ENCODE measurements around the gene GBP7. TPM values are rescaled to one million over a fixed set of nuclear protein-coding genes. Genes with fewer than 3 reads are reported as not detected.
A peak's percentile ranks its signal among the peaks of the same experiment; 100 is the strongest.
"Not testable (repeated sequence)": the region's sequence is repeated elsewhere in the genome, so short reads cannot be mapped to it uniquely, and the experiment has no call there.

The GBP7 gene
- total RNA-seq, 1 experiment from 2014 or later = not detected

DNA sequence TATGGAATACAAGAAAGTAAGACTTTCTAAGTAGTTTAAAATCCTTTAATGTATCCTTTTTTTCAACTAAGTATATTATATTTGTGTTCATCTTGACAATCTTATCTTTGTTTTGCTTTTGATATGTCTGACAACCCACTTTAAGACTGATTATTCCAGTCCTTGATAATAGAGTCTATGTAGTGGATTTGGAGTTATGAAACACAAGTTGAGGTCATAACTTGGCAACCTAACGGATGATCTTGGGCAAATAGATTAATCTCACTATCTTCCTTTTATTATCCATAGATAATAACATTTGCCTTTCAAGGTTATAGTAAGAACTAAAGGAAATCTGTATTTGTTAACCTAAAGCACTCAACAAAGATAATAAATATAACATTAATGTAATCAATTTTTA lies 45.1 kb downstream of the GBP7 start:
- H3K9me3 ChIP-seq (ENCODE audit: insufficient read depth, low read depth) = no peaks in the 10 kb centered on the region
- H2AFZ ChIP-seq = no peak overlapping the region
- H3K9me2 ChIP-seq (ENCODE audit: insufficient read depth) = no peaks in the 10 kb centered on the region
- no TSS peak for BruUV-seq (replicated peaks)
- ChIA-PET POLR2A (ENCODE audit: unreplicated experiment) (no interaction called here), CTCF (no interaction called here)
- H4K20me1 ChIP-seq (ENCODE audit: insufficient read depth) = no peaks in the 10 kb centered on the region
- H3K36me3 ChIP-seq (ENCODE audit: low read depth) = no peaks in the 10 kb centered on the region
- H3K27ac ChIP-seq = no peak overlapping the region
- no peak overlapping the region for H3K4me3 ChIP-seq
- intact Hi-C loops (cut with micrococcal nuclease; ENCODE audit: unreplicated experiment) = no loop called here
- no peaks in the 10 kb centered on the region for H3K79me2 ChIP-seq (ENCODE audit: low read depth)
- TF ChIP-seq, protein P1, sequence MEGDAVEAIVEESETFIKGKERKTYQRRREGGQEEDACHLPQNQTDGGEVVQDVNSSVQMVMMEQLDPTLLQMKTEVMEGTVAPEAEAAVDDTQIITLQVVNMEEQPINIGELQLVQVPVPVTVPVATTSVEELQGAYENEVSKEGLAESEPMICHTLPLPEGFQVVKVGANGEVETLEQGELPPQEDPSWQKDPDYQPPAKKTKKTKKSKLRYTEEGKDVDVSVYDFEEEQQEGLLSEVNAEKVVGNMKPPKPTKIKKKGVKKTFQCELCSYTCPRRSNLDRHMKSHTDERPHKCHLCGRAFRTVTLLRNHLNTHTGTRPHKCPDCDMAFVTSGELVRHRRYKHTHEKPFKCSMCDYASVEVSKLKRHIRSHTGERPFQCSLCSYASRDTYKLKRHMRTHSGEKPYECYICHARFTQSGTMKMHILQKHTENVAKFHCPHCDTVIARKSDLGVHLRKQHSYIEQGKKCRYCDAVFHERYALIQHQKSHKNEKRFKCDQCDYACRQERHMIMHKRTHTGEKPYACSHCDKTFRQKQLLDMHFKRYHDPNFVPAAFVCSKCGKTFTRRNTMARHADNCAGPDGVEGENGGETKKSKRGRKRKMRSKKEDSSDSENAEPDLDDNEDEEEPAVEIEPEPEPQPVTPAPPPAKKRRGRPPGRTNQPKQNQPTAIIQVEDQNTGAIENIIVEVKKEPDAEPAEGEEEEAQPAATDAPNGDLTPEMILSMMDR (conservative IDR thresholded peaks at IDR 0.05) = no peak
- TF ChIP-seq EZH2 (IDR thresholded peaks at IDR 0.05; ENCODE audit: low read depth) = no peak
- no peak overlapping the region for H3K4me2 ChIP-seq
- H3K4me1 ChIP-seq (replicated peaks; ENCODE audit: insufficient read depth) = peaks cover 11% of the 10 kb centered on the region
- H3F3A ChIP-seq (ENCODE audit: insufficient read depth, low read depth) = no peaks in the 10 kb centered on the region
- DNase-seq = no peak
- no peaks in the 10 kb centered on the region for H3K27me3 ChIP-seq (ENCODE audit: insufficient read depth, low read depth)

DNA sequence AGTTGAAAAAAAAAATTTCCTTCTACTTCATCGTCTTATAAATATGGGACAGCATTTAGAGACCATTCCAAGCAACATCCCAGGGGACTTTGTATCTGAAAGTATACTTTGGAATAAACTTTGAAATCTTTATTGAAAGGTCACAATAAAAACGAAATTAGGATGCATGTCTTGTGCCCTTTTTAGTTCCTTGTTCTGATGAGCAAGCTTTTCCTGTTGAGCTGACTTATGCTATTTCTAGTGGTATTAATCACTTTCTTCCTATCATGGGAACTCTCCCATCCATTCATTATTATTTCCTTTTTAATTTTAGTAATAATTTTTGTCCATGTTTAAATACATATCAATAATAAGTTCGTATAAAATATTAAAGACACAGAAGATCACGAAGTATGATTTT lies 45.9 kb downstream of the GBP7 start:
- intact Hi-C loops (cut with micrococcal nuclease; ENCODE audit: unreplicated experiment) = no loop called here

DNA sequence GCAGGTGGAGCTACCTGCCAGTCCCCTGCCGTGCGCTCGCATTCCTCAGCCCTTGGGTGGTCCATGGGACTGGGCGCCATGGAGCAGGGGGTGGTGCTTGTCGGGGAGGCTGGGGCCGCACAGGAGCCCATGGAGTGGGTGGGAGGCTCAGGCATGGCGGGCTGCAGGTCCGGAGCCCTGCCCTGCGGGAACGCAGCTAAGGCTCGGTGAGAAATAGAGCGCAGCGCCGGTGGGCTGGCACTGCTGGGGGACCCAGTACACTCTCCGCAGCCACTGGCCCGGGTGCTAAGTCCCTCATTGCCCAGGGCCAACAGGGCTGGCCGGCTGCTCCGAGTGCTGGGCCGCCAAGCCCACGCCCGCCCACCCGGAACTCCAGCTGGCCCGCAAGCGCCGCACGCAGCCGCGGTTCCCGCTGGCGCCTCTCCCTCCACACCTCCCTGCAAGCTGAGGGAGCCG lies 47.8 kb downstream of the GBP7 start:
- H2AFZ ChIP-seq; H3K9me3 ChIP-seq (ENCODE audit: insufficient read depth, low read depth); H3K4me3 ChIP-seq; H3K36me3 ChIP-seq (ENCODE audit: low read depth); CTCF ChIA-PET; POLR2A ChIA-PET (ENCODE audit: unreplicated experiment); intact Hi-C loops (cut with micrococcal nuclease; ENCODE audit: unreplicated experiment); H3K27ac ChIP-seq; H3K4me2 ChIP-seq; H3K9me2 ChIP-seq (ENCODE audit: insufficient read depth); DNase-seq; BruUV-seq (replicated peaks); H3K79me2 ChIP-seq (ENCODE audit: low read depth); H3K27me3 ChIP-seq (ENCODE audit: insufficient read depth, low read depth); H3F3A ChIP-seq (ENCODE audit: insufficient read depth, low read depth); H4K20me1 ChIP-seq (ENCODE audit: insufficient read depth): not testable (repeated sequence)
- H3K4me1 ChIP-seq (replicated peaks; ENCODE audit: insufficient read depth) = peaks cover 18% of the 10 kb centered on the region

More for the DNA sequence above, 45.9 kb downstream of the GBP7 start:
- ChIA-PET CTCF (no interaction called here), POLR2A (ENCODE audit: unreplicated experiment) (no interaction called here)
- Histone ChIP-seq H3K4me2 (no peak overlapping the region), H3K4me3 (no peak overlapping the region), H3K9me3 (ENCODE audit: insufficient read depth, low read depth) (no peaks in the 10 kb centered on the region), H3K9me2 (ENCODE audit: insufficient read depth) (no peaks in the 10 kb centered on the region), H3F3A (ENCODE audit: insufficient read depth, low read depth) (no peaks in the 10 kb centered on the region), H3K27me3 (ENCODE audit: insufficient read depth, low read depth) (no peaks in the 10 kb centered on the region), H3K36me3 (ENCODE audit: low read depth) (no peaks in the 10 kb centered on the region), H4K20me1 (ENCODE audit: insufficient read depth) (no peaks in the 10 kb centered on the region), H3K4me1 (replicated peaks; ENCODE audit: insufficient read depth) (peaks cover 18% of the 10 kb centered on the region), H2AFZ (no peak overlapping the region), H3K27ac (no peak overlapping the region), H3K79me2 (ENCODE audit: low read depth) (no peaks in the 10 kb centered on the region)
- no TSS peak for BruUV-seq (replicated peaks)
- TF ChIP-seq, protein P1 (conservative IDR thresholded peaks at IDR 0.05) = no peak
- no peak for TF ChIP-seq EZH2 (IDR thresholded peaks at IDR 0.05; ENCODE audit: low read depth)
- no peak for DNase-seq

DNA sequence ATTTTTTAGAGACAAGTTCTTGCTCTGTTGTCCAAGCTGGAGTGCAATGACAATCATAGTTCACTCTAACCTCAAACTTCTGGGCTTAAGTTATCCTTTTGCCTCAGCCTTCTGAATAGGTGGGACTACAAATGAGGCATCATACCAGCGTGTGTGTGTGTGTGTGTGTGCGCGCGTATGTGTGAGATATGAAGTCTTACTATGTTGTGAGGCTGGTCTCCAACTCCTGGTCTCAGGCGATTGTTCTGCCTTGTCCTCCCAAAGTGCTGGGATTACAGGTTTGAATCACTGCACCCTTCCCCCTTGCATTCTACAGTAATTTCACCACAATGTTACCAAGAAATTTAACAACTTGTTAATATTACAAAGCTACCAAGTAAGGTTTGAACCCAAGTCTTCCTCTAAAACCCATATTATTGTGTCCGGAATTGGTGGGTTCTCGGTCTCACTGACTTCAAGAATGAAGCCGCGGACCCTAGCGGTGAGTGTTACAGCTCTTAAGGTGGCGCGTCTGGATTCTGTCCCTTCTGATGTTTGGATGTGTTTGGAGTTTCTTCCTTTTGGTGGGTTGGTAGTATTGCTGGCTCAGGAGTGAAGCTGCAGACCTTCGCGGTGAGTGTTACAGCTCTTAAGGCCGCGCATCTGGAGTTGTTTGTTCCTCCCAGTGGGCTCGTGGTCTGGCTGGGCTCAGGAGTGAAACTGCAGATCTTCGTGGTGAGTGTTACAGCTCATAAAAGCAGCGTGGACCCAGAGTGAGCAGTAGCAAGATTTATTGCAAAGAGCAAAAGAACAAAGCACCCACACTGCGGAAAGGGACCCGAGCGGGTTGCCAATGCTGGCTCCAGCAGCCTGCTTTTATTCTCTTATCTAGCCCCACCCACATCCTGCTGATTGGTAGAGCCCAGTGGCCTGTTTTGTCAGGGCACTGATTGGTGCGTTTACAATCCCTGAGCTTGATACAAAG lies 48.9 kb downstream of the GBP7 start:
- H3K27me3 ChIP-seq (ENCODE audit: insufficient read depth, low read depth); DNase-seq; CTCF ChIA-PET; H3K79me2 ChIP-seq (ENCODE audit: low read depth); H3F3A ChIP-seq (ENCODE audit: insufficient read depth, low read depth); intact Hi-C loops (cut with micrococcal nuclease; ENCODE audit: unreplicated experiment); BruUV-seq (replicated peaks); H2AFZ ChIP-seq; H3K9me2 ChIP-seq (ENCODE audit: insufficient read depth); H3K4me3 ChIP-seq; H4K20me1 ChIP-seq (ENCODE audit: insufficient read depth); H3K36me3 ChIP-seq (ENCODE audit: low read depth); H3K9me3 ChIP-seq (ENCODE audit: insufficient read depth, low read depth); POLR2A ChIA-PET (ENCODE audit: unreplicated experiment): not testable (repeated sequence)
- H3K27ac ChIP-seq = peak overlapping the region; percentile 11
- peaks cover 18% of the 10 kb centered on the region for H3K4me1 ChIP-seq (replicated peaks; ENCODE audit: insufficient read depth)
- H3K4me2 ChIP-seq = peak overlapping the region; percentile 71
